Tibial artery (tissue), 4 donors: ENCODE data around the gene CMSS1.

Experiments used
- DNase-seq, 2 donors: peaks; one replicate each; pipeline ENCODE4 v3.0.0-alpha.2; 2019
- H3K27ac ChIP-seq, 2 donors: fragments of 200-600 bp; sonication (generic) in 1 of 2; 1 replicate in 1 of 2; 2 replicates in 1 of 2; pipeline ENCODE4 v1.5.1; 2018 to 2019; ENCODE audit warnings: mild to moderate bottlenecking in 1 of 2
- H3K27me3 ChIP-seq, 2 donors: fragments of 200-600 bp; sonication (generic) in 1 of 2; one replicate each; pipeline versions ENCODE4 v1.5.1 to v1.6.0; 2016 to 2019
- H3K36me3 ChIP-seq, 3 donors: fragments of 200-600 bp; sonication (generic) in 2 of 3; one replicate each; pipeline ENCODE4 v1.5.1; 2016 to 2019; ENCODE audit warnings: mild to moderate bottlenecking in 2 of 3
- H3K4me1 ChIP-seq, 4 donors: fragments of 200-600 bp; sonication (generic) in 2 of 4; 1 replicate in 3 of 4; 2 replicates in 1 of 4; pipeline ENCODE4 v1.5.1; 2016 to 2019
- H3K4me3 ChIP-seq, 2 donors: fragments of 200-600 bp; sonication (generic) in 1 of 2; 1 replicate in 1 of 2; 2 replicates in 1 of 2; pipeline ENCODE4 v1.5.1; 2018 to 2019; ENCODE audit warnings: mild to moderate bottlenecking in 2 of 2
- H3K9me3 ChIP-seq, 3 donors: fragments of 200-600 bp; sonication (generic) in 1 of 3; one replicate each; pipeline ENCODE4 v1.5.1; 2016 to 2019
- intact Hi-C: fragments of 100-400 bp; cut with DNase I; formaldehyde crosslinking; loops from one replicate; pipeline ENCODE4 v1.15.0; 2023; ENCODE audit warnings: low total_unique reads
- TF ChIP-seq, protein P1 (sequence below), 2 experiments: fragments of 200-600 bp in 1 of 2; fragments of 450-650 bp in 1 of 2; IDR thresholded peaks; one replicate each; pipeline ENCODE4 v1.5.1; 2017 to 2019; ENCODE audit warnings: antibody characterized with exemption in 2 of 2, mild to moderate bottlenecking in 1 of 2, moderate library complexity in 1 of 2

The CMSS1 gene

DNA sequence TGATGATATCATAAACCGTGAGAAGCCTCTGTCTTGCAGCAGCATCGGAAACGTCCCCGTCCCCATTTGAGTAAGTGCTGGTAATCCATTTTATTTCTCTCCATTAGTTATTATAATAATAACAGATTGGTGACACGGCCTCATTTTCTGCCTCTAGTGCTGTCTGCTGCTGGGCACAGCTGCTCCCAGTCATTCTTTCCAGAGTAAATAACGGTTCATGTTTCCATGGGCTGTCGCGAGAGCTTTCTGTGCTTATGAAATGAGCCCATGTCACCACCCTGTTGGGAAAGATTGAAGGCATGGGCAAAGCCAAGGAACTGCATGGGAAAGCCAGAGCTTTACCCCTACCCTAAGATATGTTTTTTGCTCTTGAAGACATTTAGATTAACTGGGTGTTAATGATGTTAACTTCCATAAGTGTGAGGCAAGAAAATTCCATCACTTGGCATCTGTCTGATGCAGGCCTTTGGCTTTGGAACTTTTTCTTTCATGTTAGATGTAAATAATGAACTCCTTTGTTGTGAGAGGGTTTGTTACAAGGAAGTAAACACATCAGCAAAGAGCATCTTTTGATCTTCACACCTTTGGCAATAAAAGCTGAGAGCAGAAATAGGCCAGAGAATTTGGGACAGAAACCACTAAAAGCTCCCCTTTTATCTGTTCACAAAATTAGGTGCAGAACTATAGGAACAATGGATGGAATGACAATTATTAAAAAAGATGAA is 154.9 kb downstream of the CMSS1 start:
- Histone ChIP-seq H3K4me1 (peaks cover 0 to 40% (median 9%) of the 10 kb centered on the region in 4 donors), H3K36me3 (no peaks in the 10 kb centered on the region), H3K4me3 (no peak overlapping the region), H3K27me3 (no peaks in the 10 kb centered on the region), H3K9me3 (no peaks in the 10 kb centered on the region), H3K27ac (peak overlapping the region; percentile 52 to 59)
- TF ChIP-seq, protein P1, sequence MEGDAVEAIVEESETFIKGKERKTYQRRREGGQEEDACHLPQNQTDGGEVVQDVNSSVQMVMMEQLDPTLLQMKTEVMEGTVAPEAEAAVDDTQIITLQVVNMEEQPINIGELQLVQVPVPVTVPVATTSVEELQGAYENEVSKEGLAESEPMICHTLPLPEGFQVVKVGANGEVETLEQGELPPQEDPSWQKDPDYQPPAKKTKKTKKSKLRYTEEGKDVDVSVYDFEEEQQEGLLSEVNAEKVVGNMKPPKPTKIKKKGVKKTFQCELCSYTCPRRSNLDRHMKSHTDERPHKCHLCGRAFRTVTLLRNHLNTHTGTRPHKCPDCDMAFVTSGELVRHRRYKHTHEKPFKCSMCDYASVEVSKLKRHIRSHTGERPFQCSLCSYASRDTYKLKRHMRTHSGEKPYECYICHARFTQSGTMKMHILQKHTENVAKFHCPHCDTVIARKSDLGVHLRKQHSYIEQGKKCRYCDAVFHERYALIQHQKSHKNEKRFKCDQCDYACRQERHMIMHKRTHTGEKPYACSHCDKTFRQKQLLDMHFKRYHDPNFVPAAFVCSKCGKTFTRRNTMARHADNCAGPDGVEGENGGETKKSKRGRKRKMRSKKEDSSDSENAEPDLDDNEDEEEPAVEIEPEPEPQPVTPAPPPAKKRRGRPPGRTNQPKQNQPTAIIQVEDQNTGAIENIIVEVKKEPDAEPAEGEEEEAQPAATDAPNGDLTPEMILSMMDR (IDR thresholded peaks at IDR 0.05), result no peak
- intact Hi-C loops, result no loop called here
- peak; percentile 40 to 73 for DNase-seq

GRCh38 chr3:99974989-99975388 is 157.3 kb downstream of the CMSS1 start:
- H3K4me3 ChIP-seq, result no peak overlapping the region
- no peak for DNase-seq
- H3K36me3 ChIP-seq, result no peaks in the 10 kb centered on the region
- TF ChIP-seq, protein P1 (IDR thresholded peaks at IDR 0.05), result no peak
- intact Hi-C loops, result no loop called here
- H3K9me3 ChIP-seq, result no peaks in the 10 kb centered on the region
- H3K4me1 ChIP-seq, result peaks cover 0 to 32% (median 6%) of the 10 kb centered on the region in 4 donors
- H3K27ac ChIP-seq, result no peak overlapping the region
- no peaks in the 10 kb centered on the region for H3K27me3 ChIP-seq

- Histone ChIP-seq H3K36me3 (no peaks in the 10 kb centered on the region), H3K4me3 (no peak overlapping the region), H3K27ac (no peak overlapping the region), H3K9me3 (no peaks in the 10 kb centered on the region), H3K4me1 (peaks cover 0 to 32% (median 6%) of the 10 kb centered on the region in 4 donors), H3K27me3 (no peaks in the 10 kb centered on the region)
- intact Hi-C loops, result no loop called here
- no peak for DNase-seq
- TF ChIP-seq, protein P1 (IDR thresholded peaks at IDR 0.05), result no peak
Observed at GRCh38 chr3:99976584-99976983, 158.9 kb downstream of the CMSS1 start.

DNA sequence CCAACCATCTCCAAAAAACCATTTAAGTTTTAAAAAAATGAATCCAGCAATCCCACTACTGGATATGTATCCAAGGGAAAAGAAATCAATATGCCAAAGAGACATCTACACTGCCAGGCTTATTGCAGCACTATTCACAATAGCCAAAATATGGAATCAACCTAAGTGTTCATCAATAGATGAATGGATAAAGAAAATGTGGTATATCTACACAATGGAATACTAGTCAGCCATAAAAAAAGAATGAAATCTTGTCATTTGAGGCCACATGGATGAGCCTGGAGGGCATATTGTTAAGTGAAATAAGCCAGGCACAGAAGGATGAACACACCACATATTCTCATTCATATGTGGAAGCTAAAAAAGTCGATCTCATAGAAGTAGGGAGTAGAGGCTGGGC is 160.6 kb downstream of the CMSS1 start:
- Histone ChIP-seq H3K4me3 (no peak overlapping the region), H3K9me3 (no peaks in the 10 kb centered on the region), H3K4me1 (peaks cover 0 to 17% (median under 1%) of the 10 kb centered on the region in 4 donors), H3K27me3 (no peaks in the 10 kb centered on the region), H3K36me3 (no peaks in the 10 kb centered on the region), H3K27ac (no peak overlapping the region)
- intact Hi-C loops, result no loop called here
- TF ChIP-seq, protein P1 (IDR thresholded peaks at IDR 0.05), result no peak
- DNase-seq, result no peak

GRCh38 chr3:99980606-99981005 is 162.9 kb downstream of the CMSS1 start:
- DNase-seq, result no peak
- TF ChIP-seq, protein P1 (IDR thresholded peaks at IDR 0.05), result no peak
- H3K4me3 ChIP-seq, result no peak overlapping the region
- no peaks in the 10 kb centered on the region for H3K27me3 ChIP-seq
- intact Hi-C loops, result no loop called here
- H3K9me3 ChIP-seq, result no peaks in the 10 kb centered on the region
- H3K36me3 ChIP-seq, result no peaks in the 10 kb centered on the region
- peaks cover 0 to 5% (median 2%) of the 10 kb centered on the region in 4 donors for H3K4me1 ChIP-seq
- no peak overlapping the region for H3K27ac ChIP-seq
